HEK293 (cell line): Measurements from ENCODE around the gene WDR6.

Experiments
- CTCF ChIP-seq: fragments of 450-650 bp; formaldehyde crosslinking; IDR thresholded peaks from 2 replicates; pipeline ENCODE4 v1.5.1; 2016; ENCODE audit warnings: missing biosample characterization, missing genetic modification characterization
- ELK4 ChIP-seq: IDR thresholded peaks from 2 replicates; pipeline ENCODE4 v1.6.1; 2011; ENCODE audit warnings: mild to moderate bottlenecking, low read depth, low read length, borderline replicate concordance
- PRDM10 ChIP-seq: fragments of 450-650 bp; formaldehyde crosslinking; IDR thresholded peaks from 2 replicates; pipeline ENCODE4 v1.5.1; 2016; ENCODE audit warnings: missing biosample characterization, missing genetic modification characterization
- PRDM4 ChIP-seq: fragments of 450-650 bp; formaldehyde crosslinking; IDR thresholded peaks from 2 replicates; pipeline ENCODE4 v1.5.1; 2017; ENCODE audit warnings: missing biosample characterization, missing genetic modification characterization
- RBAK ChIP-seq: fragments of 450-650 bp; formaldehyde crosslinking; IDR thresholded peaks from 2 replicates; pipeline ENCODE4 v1.5.1; 2016; ENCODE audit warnings: missing biosample characterization, missing genetic modification characterization
- REPIN1 ChIP-seq: fragments of 450-650 bp; formaldehyde crosslinking; IDR thresholded peaks from 2 replicates; pipeline ENCODE4 v1.5.1; 2017; ENCODE audit warnings: missing biosample characterization, missing genetic modification characterization, low read depth
- REST ChIP-seq: fragments of 450-650 bp; formaldehyde crosslinking; IDR thresholded peaks from 2 replicates; pipeline ENCODE4 v1.5.1; 2016; ENCODE audit warnings: missing biosample characterization, missing genetic modification characterization
- ZBTB26 ChIP-seq: fragments of 450-650 bp; formaldehyde crosslinking; optimal IDR thresholded peaks from 2 replicates; pipeline ENCODE3; 2016; ENCODE audit warnings: missing biosample characterization, mild to moderate bottlenecking, missing genetic modification characterization

GRCh38 chr3:48966876-48967361, 40.3 kb upstream of the WDR6 start:
- TF ChIP-seq REPIN1 (tag by site-specific recombination) (no peak), CTCF (tag by site-specific recombination) (no peak), RBAK (no peak), PRDM10 (no peak), ZBTB26 (tag by site-specific recombination) (no peak), REST (tag by site-specific recombination) (no peak), ELK4 (no peak), PRDM4 (tag by site-specific recombination) (no peak)
